HG03066 (cell line): ENCODE data around the gene TMIGD1.

Experiments used
- ATAC-seq: cut with Tn5 transposase; IDR thresholded peaks from one replicate; pipeline ENCODE4 v1.9.1; 2021; ENCODE audit warnings: low read depth; ENCODE audit not compliant: unreplicated experiment

TMIGD1 gene

DNA sequence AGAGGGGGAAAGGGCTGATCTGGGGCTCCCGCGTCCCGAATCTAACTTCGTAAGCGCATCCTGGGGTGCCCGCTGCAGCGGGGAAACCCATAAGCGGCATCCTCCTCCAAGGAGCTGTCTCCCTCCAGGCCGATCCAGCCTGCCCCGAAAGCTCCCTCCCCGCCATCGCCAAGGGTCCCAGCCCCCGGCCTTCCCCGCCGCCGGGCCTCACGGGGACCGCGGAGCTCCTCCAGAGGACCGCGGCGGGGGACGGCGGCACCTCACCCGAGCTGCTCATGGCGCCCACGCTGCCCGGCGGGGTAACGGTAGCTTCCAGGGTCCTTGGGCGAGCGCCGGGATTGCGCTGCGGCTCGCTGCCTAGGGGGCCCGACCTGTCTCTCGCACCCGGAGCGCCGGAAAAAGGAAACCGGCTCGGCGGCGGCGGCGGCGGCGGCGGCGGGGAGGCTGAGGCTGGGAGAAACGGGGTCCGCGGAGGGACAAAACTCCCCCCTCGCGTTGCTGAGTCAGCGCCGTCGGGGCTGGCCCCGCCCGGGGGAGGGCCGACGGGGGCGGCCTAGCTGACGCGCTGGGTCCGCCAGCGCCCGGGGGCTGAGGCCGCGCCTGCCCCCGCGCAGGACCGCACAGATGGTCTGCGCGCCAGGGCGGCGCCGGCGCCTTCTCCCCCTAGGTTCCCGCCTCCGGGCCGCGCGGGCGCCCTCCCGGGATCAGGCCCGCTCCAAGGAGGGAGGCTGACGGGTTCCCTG, 42.1 kb downstream of the TMIGD1 start, which contains the start of gene BLMH:
Gene BLMH (minus strand): TSS at position 402 of the 743 bp plus-strand sequence. CDS start 125 bp downstream, at position 277.
- peak; percentile 73 for ATAC-seq

DNA sequence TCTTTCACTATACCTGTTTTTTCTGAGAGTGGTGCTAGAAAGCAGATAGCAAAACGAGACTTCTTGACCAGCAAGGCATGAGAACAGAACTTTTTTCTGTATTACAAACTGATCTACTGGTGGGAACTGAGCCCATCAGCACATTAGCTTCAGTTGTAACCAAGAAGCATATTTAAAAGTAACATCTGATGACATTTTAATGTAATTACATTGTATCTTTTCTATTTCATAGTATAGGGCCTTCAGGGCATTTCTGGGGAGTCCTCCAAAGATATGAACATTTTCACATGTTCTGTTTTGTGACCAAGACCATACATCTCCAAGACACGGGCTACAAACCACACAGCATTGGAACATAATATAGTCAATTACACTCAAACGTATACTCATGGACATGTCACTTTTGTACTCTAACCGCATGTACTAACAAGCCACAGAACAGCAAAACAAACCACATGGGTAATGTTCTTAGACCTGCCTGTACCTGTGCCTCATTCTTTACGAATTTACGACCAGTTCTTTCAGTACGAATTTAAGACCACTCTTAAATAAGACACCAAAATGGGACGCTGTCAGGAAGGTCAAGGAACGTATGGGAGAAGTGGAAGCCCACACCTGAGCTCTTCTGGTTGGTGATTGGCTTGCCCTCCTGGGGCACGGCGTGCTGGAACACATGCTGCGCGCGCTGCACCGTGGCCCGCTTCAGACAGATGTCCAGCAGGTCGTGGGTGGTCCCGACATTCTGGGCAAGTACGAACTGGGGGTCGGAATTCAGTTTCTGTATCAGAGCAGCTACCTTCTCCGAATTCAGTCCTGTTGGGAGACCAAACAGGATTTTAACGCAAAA, 42.9 kb downstream of the TMIGD1 start:
- no peak for ATAC-seq

DNA sequence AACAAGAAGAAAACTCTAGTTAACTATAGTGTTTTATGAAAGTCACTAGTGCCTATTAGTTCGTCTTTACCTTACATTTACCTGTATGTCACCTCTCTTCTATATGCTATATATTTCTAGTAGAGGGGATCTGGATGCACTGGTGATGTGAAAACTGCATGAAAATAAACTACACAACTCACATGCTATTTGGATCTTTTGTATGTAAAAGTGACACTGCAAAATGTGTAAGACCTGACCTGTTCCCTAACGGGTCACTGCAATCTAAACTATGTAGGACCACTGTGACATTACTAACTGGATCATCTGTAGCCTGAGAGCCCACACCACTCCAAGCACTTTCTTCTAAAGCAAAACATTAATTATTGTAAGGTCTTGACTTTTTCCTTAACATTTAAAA, 43.8 kb downstream of the TMIGD1 start:
- ATAC-seq, result no peak

DNA sequence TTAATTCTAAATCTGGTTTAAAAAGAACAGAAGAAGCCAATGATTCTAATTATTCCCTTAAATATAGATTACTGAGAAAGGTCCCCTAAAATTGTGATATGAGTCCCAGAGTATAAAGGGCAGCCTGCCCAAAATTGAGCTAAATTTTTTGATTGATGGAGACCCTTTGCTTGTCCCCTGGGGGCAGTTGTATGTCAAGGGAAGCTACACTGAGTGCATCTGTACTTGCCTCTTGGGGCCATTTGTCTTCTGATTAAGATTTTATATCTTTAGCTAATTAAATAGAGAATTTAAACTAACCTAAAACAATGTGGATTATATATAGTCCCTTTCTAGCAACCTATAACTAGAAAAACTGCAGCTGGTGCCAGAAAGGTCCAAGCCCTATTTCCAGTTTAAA, 54.7 kb downstream of the TMIGD1 start:
- ATAC-seq, result no peak

DNA sequence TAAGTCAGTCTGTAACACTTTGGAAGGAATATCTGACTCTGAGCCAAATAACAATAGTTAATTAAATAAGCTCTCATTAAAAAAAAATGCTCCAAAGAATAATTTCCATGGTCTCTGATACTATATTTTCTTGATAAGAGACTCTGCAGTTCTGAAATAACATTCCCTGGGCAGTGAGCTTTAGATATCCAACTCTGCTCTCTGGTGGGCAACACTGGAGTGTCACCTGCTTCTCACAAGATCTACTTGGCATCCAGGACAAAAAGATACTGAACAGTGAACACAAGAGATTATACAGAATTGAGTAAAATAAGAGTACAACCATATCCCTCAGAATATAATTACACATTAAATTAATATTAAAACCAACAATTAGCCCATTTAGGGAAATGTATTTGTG, 55.8 kb downstream of the TMIGD1 start:
- no peak for ATAC-seq

DNA sequence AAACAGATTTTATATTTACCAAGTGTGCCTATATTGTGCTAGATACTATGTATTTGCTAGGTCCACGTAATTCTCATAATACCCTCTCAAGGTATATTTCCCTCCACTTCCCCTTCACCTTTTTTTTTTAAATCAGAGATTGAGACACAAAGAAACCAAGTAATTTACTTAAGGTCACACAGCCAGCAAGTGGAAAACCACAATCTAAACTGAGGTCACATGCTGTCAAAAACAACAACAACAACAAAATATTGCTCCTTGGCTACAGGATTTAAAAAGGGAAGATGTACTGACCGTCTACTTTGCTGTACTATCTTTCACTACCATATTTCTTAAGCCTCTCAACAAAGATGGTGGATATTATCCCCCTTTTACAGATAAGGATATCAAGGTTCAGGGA, 57.9 kb downstream of the TMIGD1 start:
- ATAC-seq, result no peak

DNA sequence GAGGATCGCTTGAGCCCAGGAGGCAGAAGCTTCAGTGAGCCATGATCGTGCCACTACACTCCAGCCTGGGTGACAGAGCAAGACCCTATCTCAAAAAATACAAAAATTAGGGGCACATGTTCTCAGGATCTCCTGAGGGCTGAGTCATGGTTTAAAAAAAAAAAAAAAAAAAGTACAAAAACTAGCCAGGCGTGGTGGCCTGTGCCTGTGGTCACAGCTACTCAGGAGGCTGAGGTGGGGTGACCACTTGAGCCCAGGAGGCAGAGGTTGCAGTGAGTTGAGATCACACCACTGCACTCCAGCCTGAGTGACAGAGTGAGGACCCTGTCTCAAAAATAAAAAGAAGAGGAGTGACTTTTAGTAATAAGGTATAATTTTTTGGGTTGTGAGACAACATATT, 59.0 kb downstream of the TMIGD1 start:
- no peak for ATAC-seq

DNA sequence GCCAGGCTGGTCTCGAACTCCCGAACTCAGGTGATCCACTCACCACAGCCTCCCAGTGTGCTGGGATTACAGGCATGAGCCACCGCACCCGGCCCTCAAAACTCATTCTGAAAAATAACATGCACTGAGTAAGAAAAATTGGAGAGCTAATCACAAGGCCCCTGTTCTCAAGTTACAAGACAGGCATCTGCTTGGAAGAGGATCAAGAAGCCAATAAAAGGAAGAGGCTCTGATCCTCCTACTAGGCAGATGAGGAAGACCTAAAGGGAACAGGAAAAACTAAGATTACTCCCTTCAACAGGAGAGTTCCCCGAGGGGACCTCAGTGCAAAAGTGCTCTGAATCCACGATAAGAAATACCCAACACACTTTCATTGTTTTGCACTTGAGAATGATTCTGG, 60.5 kb downstream of the TMIGD1 start:
- no peak for ATAC-seq

DNA sequence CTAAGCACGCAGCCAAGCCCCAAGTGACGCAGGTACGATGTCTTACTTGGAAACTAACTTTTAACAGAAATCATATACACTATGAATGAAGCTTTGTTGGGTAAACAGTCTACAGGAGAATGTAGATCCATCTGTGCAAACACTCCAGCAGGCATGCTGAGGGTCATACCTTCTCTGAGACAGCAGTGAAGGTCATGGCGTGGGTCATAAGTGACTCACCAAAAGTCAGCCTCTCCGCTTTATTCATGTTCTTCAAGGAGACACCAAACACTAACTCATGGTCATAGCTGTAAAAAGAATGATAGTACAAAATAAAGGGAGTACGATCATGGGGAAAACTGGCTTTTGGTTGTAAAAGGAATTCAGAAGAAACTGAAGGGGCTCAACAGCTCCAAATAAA, 62.8 kb downstream of the TMIGD1 start:
- ATAC-seq, result no peak

DNA sequence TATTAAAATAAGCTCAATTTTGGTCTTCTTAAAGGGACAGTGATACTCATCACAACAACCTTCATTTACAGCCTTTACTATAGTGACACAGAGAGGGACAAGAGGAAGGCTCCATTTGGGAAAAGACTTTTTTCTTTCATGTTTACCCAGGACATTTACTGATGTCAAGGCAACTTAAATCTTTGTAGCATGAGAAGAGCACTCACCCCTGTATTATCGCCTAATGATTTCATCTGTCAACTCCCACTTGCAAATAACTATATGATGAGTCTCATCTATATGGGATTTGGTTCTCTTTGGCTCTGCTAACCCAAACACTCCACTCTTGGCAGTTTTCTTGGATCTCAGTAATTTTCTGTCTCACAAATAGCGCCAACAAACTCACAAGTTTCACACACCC, 66.2 kb downstream of the TMIGD1 start:
- ATAC-seq, result no peak
